Measurements from ENCODE around the gene AFF3. TPM values are rescaled to one million over a fixed set of nuclear protein-coding genes. Genes with fewer than 3 reads are reported as not detected.

The AFF3 gene
- total RNA-seq, 1 experiment from 2014 or later: not detected

- ChIA-PET CTCF (no interaction called here), POLR2A (ENCODE audit: unreplicated experiment) (no interaction called here)
- Histone ChIP-seq H3K4me2 (no peak overlapping the region), H4K20me1 (ENCODE audit: insufficient read depth) (no peaks in the 10 kb centered on the region; the same call in 1 of the 2 replicates), H3K36me3 (ENCODE audit: low read depth) (no peaks in the 10 kb centered on the region), H3K4me1 (replicated peaks; ENCODE audit: insufficient read depth) (no peaks in the 10 kb centered on the region), H3K27me3 (ENCODE audit: insufficient read depth, low read depth) (peaks cover 89% of the 10 kb centered on the region), H3K9me2 (ENCODE audit: insufficient read depth) (no peaks in the 10 kb centered on the region), H3K4me3 (no peak overlapping the region), H3K9me3 (ENCODE audit: insufficient read depth, low read depth) (no peaks in the 10 kb centered on the region), H2AFZ (no peak overlapping the region), H3K27ac (no peak overlapping the region), H3F3A (ENCODE audit: insufficient read depth, low read depth) (no peaks in the 10 kb centered on the region), H3K79me2 (ENCODE audit: low read depth) (no peaks in the 10 kb centered on the region)
- no peak for TF ChIP-seq EZH2 (IDR thresholded peaks at IDR 0.05; ENCODE audit: low read depth)
- TF ChIP-seq, protein P1, sequence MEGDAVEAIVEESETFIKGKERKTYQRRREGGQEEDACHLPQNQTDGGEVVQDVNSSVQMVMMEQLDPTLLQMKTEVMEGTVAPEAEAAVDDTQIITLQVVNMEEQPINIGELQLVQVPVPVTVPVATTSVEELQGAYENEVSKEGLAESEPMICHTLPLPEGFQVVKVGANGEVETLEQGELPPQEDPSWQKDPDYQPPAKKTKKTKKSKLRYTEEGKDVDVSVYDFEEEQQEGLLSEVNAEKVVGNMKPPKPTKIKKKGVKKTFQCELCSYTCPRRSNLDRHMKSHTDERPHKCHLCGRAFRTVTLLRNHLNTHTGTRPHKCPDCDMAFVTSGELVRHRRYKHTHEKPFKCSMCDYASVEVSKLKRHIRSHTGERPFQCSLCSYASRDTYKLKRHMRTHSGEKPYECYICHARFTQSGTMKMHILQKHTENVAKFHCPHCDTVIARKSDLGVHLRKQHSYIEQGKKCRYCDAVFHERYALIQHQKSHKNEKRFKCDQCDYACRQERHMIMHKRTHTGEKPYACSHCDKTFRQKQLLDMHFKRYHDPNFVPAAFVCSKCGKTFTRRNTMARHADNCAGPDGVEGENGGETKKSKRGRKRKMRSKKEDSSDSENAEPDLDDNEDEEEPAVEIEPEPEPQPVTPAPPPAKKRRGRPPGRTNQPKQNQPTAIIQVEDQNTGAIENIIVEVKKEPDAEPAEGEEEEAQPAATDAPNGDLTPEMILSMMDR (conservative IDR thresholded peaks at IDR 0.05): no peak
- no TSS peak for BruUV-seq (replicated peaks)
- intact Hi-C loops (cut with micrococcal nuclease; ENCODE audit: unreplicated experiment): no loop called here
- no peak for DNase-seq
Observed at GRCh38 chr2:99677814-99678213, 464.6 kb downstream of the AFF3 start.

DNA sequence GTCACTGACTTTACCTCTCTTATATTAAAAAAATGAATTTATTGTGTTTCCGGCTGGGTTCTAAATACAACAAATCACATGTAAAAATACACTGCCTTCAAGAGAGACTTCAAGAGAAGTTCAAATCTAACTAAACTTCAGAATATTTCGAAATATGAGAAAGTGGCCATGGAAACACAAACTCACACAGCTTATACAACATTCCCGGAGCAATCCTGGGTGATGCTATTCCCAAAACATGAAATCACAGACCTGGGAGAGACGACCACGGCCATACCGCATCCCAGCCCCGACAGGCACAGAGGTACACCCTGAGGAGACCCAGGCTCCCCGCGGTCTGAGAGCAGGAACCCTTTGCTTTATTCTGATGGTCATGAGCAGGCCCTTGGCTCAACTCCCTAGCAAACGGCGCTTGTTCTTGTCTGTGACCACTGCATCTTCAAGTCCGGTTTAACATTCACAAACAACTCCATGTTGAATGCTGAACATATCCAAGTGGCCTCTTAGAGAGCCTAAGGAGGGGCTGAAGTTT is 467.2 kb downstream of the AFF3 start:
- POLR2A ChIA-PET (ENCODE audit: unreplicated experiment): no interaction called here
- DNase-seq: no peak
- no peak for TF ChIP-seq EZH2 (IDR thresholded peaks at IDR 0.05; ENCODE audit: low read depth)
- TF ChIP-seq, protein P1 (conservative IDR thresholded peaks at IDR 0.05): no peak
- BruUV-seq (replicated peaks): no TSS peak
- Histone ChIP-seq H2AFZ (no peak overlapping the region), H3F3A (ENCODE audit: insufficient read depth, low read depth) (no peaks in the 10 kb centered on the region), H3K27ac (no peak overlapping the region), H3K36me3 (ENCODE audit: low read depth) (no peaks in the 10 kb centered on the region), H3K9me2 (ENCODE audit: insufficient read depth) (no peaks in the 10 kb centered on the region), H3K9me3 (ENCODE audit: insufficient read depth, low read depth) (no peaks in the 10 kb centered on the region), H3K4me3 (no peak overlapping the region), H3K4me2 (no peak overlapping the region), H3K27me3 (ENCODE audit: insufficient read depth, low read depth) (peaks cover 90% of the 10 kb centered on the region), H4K20me1 (ENCODE audit: insufficient read depth) (no peaks in the 10 kb centered on the region; the same call in 1 of the 2 replicates), H3K79me2 (ENCODE audit: low read depth) (no peaks in the 10 kb centered on the region), H3K4me1 (replicated peaks; ENCODE audit: insufficient read depth) (no peaks in the 10 kb centered on the region)
- intact Hi-C loops (cut with micrococcal nuclease; ENCODE audit: unreplicated experiment): no loop called here
- CTCF ChIA-PET: no interaction called here

DNA sequence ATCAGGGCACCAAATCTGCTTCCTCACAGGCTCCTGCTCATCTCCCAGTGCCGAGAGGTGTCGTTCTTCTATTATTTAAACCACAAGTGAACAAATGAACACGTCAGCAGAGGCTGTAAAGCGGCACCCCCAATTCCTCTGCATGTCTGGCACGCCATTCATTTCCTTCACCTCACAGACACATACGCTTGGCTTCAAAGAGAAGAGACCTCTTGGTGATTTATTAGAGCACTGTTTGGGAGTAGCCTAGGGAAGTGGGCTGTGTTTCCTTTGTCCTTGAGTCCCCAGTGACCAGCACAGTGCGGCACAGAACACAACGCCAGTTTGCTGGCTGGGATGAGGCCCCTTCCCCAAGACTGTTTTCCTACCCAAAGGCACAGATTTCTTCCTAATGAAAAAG is 468.3 kb downstream of the AFF3 start:
- no peaks in the 10 kb centered on the region for H3K9me3 ChIP-seq (ENCODE audit: insufficient read depth, low read depth)
- intact Hi-C loops (cut with micrococcal nuclease; ENCODE audit: unreplicated experiment): no loop called here
- no peaks in the 10 kb centered on the region; the same call in 1 of the 2 replicates for H4K20me1 ChIP-seq (ENCODE audit: insufficient read depth)
- POLR2A ChIA-PET (ENCODE audit: unreplicated experiment): no interaction called here
- BruUV-seq (replicated peaks): no TSS peak
- H3K9me2 ChIP-seq (ENCODE audit: insufficient read depth): no peaks in the 10 kb centered on the region
- H3K79me2 ChIP-seq (ENCODE audit: low read depth): no peaks in the 10 kb centered on the region
- CTCF ChIA-PET: no interaction called here
- no peak overlapping the region for H3K27ac ChIP-seq
- no peak overlapping the region for H3K4me2 ChIP-seq
- no peak for DNase-seq
- H3K27me3 ChIP-seq (ENCODE audit: insufficient read depth, low read depth): peaks cover 91% of the 10 kb centered on the region
- H3K4me3 ChIP-seq: no peak overlapping the region
- no peaks in the 10 kb centered on the region for H3K36me3 ChIP-seq (ENCODE audit: low read depth)
- H2AFZ ChIP-seq: no peak overlapping the region
- TF ChIP-seq, protein P1 (conservative IDR thresholded peaks at IDR 0.05): no peak
- no peak for TF ChIP-seq EZH2 (IDR thresholded peaks at IDR 0.05; ENCODE audit: low read depth)
- no peaks in the 10 kb centered on the region for H3K4me1 ChIP-seq (replicated peaks; ENCODE audit: insufficient read depth)
- no peaks in the 10 kb centered on the region for H3F3A ChIP-seq (ENCODE audit: insufficient read depth, low read depth)

Data from PC-9 (cell line).